GM21717 (cell line): ENCODE results near the gene SLC37A3.
"Not testable (repeated sequence)": the region's sequence is repeated elsewhere in the genome, so short reads cannot be mapped to it uniquely, and the experiment has no call there.

Experiments used
- ATAC-seq: cut with Tn5 transposase; IDR thresholded peaks from one replicate; pipeline ENCODE4 v1.9.1; 2021; ENCODE audit warnings: mild to moderate bottlenecking, moderate library complexity; ENCODE audit not compliant: unreplicated experiment

Gene SLC37A3

GRCh38 chr7:140397784-140398750 lies at the start of gene SLC37A3:
SLC37A3 (minus strand) TSS chr7:140398530; CDS start chr7:140382526, 16,004 bp downstream.
- peak; percentile 97 for ATAC-seq

- ATAC-seq: no peak
Measured at GRCh38 chr7:140447841-140448240, 49.5 kb upstream of the SLC37A3 start.

- ATAC-seq: no peak
Measured at GRCh38 chr7:140446467-140446866, 48.1 kb upstream of the SLC37A3 start.

- ATAC-seq: no peak
Measured at GRCh38 chr7:140441519-140441918, 43.2 kb upstream of the SLC37A3 start.

- ATAC-seq: no peak
Measured at GRCh38 chr7:140440593-140440992, 42.3 kb upstream of the SLC37A3 start.

GRCh38 chr7:140439359-140439758 lies 41.0 kb upstream of the SLC37A3 start:
- ATAC-seq: no peak

- ATAC-seq: no peak
Measured at GRCh38 chr7:140435252-140435895, 37.0 kb upstream of the SLC37A3 start.

- ATAC-seq: no peak
Measured at GRCh38 chr7:140433396-140433795, 35.1 kb upstream of the SLC37A3 start.

GRCh38 chr7:140426130-140426529 lies 27.8 kb upstream of the SLC37A3 start:
- ATAC-seq: no peak

- no peak for ATAC-seq
Measured at GRCh38 chr7:140425718-140426117, 27.4 kb upstream of the SLC37A3 start.

- ATAC-seq: no peak
Measured at GRCh38 chr7:140423501-140423900, 25.2 kb upstream of the SLC37A3 start.

- ATAC-seq: no peak
Measured at GRCh38 chr7:140421521-140421920, 23.2 kb upstream of the SLC37A3 start.

- no peak for ATAC-seq
Measured at GRCh38 chr7:140418653-140419052, 20.3 kb upstream of the SLC37A3 start.

GRCh38 chr7:140418156-140418472 lies 19.8 kb upstream of the SLC37A3 start:
- ATAC-seq: not testable (repeated sequence)

GRCh38 chr7:140417456-140418155 lies 19.3 kb upstream of the SLC37A3 start:
- no peak for ATAC-seq

GRCh38 chr7:140416560-140416959 lies 18.2 kb upstream of the SLC37A3 start:
- no peak for ATAC-seq

- not testable (repeated sequence) for ATAC-seq
Measured at GRCh38 chr7:140415816-140416215, 17.5 kb upstream of the SLC37A3 start.

GRCh38 chr7:140415361-140415760 lies 17.0 kb upstream of the SLC37A3 start:
- ATAC-seq: no peak

GRCh38 chr7:140404565-140405065 lies 6.3 kb upstream of the SLC37A3 start:
- no peak for ATAC-seq

- ATAC-seq: peak; percentile 52
Measured at GRCh38 chr7:140403878-140404564, 5.7 kb upstream of the SLC37A3 start, which contains the start of gene RAB19. RAB19 (plus strand) TSS chr7:140404058; CDS start chr7:140407647, 3,589 bp downstream.
